Measurements from ENCODE around the gene RPL3. TPM values are rescaled to one million over a fixed set of nuclear protein-coding genes. Genes with fewer than 3 reads are reported as not detected.

The RPL3 gene
- total RNA-seq, 2 donors from 2014 or later, result 908 to 1,235 TPM

- Histone ChIP-seq H3K9me3 (no peaks in the 10 kb centered on the region), H3K27ac (no peak within 1 kb of the TSS), H3K27me3 (replicated peaks; ENCODE audit: insufficient read depth) (no peaks in the 10 kb centered on the region), H3K4me3 (peak within 1 kb of the TSS; percentile 75), H3K4me1 (ENCODE audit: control insufficient read depth in 1 of 2, low read depth in 2 of 2) (peaks cover 0 to 20% of the 10 kb centered on the region in 2 donors), H3K36me3 (no peaks in the 10 kb centered on the region)
- ATAC-seq (ENCODE audit: insufficient number of reproducible peaks, low FRiP score, low read depth) (peak; percentile 22), DNase-seq (ENCODE audit: low spot score) (no peak)
- TF ChIP-seq CTCF (IDR thresholded peaks at IDR 0.05), result no peak
Measured at GRCh38 chr22:39349967-39350726, 30.7 kb upstream of the RPL3 start, which contains the start of gene SYNGR1. Gene SYNGR1, plus strand, starts transcription at chr22:39349991. Its CDS starts 20 bp downstream, at chr22:39350011.

GRCh38 chr22:39349506-39349966 is 30.1 kb upstream of the RPL3 start:
- no peaks in the 10 kb centered on the region for H3K9me3 ChIP-seq
- peaks cover 0 to 20% of the 10 kb centered on the region in 2 donors for H3K4me1 ChIP-seq (ENCODE audit: control insufficient read depth in 1 of 2, low read depth in 2 of 2)
- H3K27ac ChIP-seq, result no peak overlapping the region
- no peak for TF ChIP-seq CTCF (IDR thresholded peaks at IDR 0.05)
- no peaks in the 10 kb centered on the region for H3K27me3 ChIP-seq (replicated peaks; ENCODE audit: insufficient read depth)
- no peaks in the 10 kb centered on the region for H3K36me3 ChIP-seq
- no peak for DNase-seq (ENCODE audit: low spot score)
- H3K4me3 ChIP-seq, result peak overlapping the region; percentile 75
- no peak for ATAC-seq (ENCODE audit: insufficient number of reproducible peaks, low FRiP score, low read depth)

- DNase-seq (ENCODE audit: low spot score), result no peak
- TF ChIP-seq CTCF (IDR thresholded peaks at IDR 0.05), result no peak
- no peaks in the 10 kb centered on the region for H3K9me3 ChIP-seq
- peaks cover 0 to 20% of the 10 kb centered on the region in 2 donors for H3K4me1 ChIP-seq (ENCODE audit: control insufficient read depth in 1 of 2, low read depth in 2 of 2)
- peak overlapping the region; percentile 75 for H3K4me3 ChIP-seq
- ATAC-seq (ENCODE audit: insufficient number of reproducible peaks, low FRiP score, low read depth), result no peak
- H3K27me3 ChIP-seq (replicated peaks; ENCODE audit: insufficient read depth), result no peaks in the 10 kb centered on the region
- no peaks in the 10 kb centered on the region for H3K36me3 ChIP-seq
- H3K27ac ChIP-seq, result no peak overlapping the region
Measured at GRCh38 chr22:39348909-39349505, 29.6 kb upstream of the RPL3 start.

GRCh38 chr22:39345231-39345630 is 25.8 kb upstream of the RPL3 start:
- no peak for ATAC-seq (ENCODE audit: insufficient number of reproducible peaks, low FRiP score, low read depth)
- H3K4me1 ChIP-seq (ENCODE audit: control insufficient read depth in 1 of 2, low read depth in 2 of 2), result peaks cover 0 to 8% of the 10 kb centered on the region in 2 donors
- TF ChIP-seq CTCF (IDR thresholded peaks at IDR 0.05), result no peak
- no peaks in the 10 kb centered on the region for H3K36me3 ChIP-seq
- H3K4me3 ChIP-seq, result no peak overlapping the region
- no peak overlapping the region for H3K27ac ChIP-seq
- DNase-seq (ENCODE audit: low spot score), result no peak
- H3K27me3 ChIP-seq (replicated peaks; ENCODE audit: insufficient read depth), result no peaks in the 10 kb centered on the region
- no peaks in the 10 kb centered on the region for H3K9me3 ChIP-seq

- H3K4me1 ChIP-seq (ENCODE audit: control insufficient read depth in 1 of 2, low read depth in 2 of 2), result peaks cover 0 to 2% of the 10 kb centered on the region in 2 donors
- DNase-seq (ENCODE audit: low spot score) (no peak), ATAC-seq (ENCODE audit: insufficient number of reproducible peaks, low FRiP score, low read depth) (no peak)
- H3K27ac ChIP-seq, result no peak overlapping the region
- no peak overlapping the region for H3K4me3 ChIP-seq
- no peak for TF ChIP-seq CTCF (IDR thresholded peaks at IDR 0.05)
- H3K27me3 ChIP-seq (replicated peaks; ENCODE audit: insufficient read depth), result no peaks in the 10 kb centered on the region
- H3K36me3 ChIP-seq, result no peaks in the 10 kb centered on the region
- no peaks in the 10 kb centered on the region for H3K9me3 ChIP-seq
Measured at GRCh38 chr22:39344046-39344390, 24.6 kb upstream of the RPL3 start.

Measured in thoracic aorta (tissue), 2 donors.